Gastroesophageal sphincter (tissue), 3 donors: ENCODE results near the gene BDKRB1.

Source experiments
- CTCF ChIP-seq, 4 experiments: fragments of 200-600 bp in 2 of 4; fragments of 450-650 bp in 2 of 4; sonication (generic) in 1 of 4; IDR thresholded peaks; one replicate each; pipeline ENCODE4 v1.5.1; 2017 to 2019; ENCODE audit warnings: antibody characterized with exemption in 4 of 4, mild to moderate bottlenecking in 2 of 4, moderate library complexity in 2 of 4
- EP300 ChIP-seq: sonication (generic); formaldehyde crosslinking; IDR thresholded peaks from one replicate; pipeline ENCODE4 v1.6.1; 2017; ENCODE audit warnings: antibody characterized with exemption, mild to moderate bottlenecking
- POLR2A ChIP-seq, 2 donors: fragments of 450-650 bp; IDR thresholded peaks; one replicate each; pipeline ENCODE4 v1.6.1; 2017; ENCODE audit warnings: antibody characterized with exemption in 2 of 2, mild to moderate bottlenecking in 2 of 2, moderate library complexity in 1 of 2
- POLR2AphosphoS5 ChIP-seq: sonication (generic); formaldehyde crosslinking; IDR thresholded peaks from one replicate; pipeline ENCODE4 v1.6.1; 2017; ENCODE audit warnings: antibody characterized with exemption

DNA sequence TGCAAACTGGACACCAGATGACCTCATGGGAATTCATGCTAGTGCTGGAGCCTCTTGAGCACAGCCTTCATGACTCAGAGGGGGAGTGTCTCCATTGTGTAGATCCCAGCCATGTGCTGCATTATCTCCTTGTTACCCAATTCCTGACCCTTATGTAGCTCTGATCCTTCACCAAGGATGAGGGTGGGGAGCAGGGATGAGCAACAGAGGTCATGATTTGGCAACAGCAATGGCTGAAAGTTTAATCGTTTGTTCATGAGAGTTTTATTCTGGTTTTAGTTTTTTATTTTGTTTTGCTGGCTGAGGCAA lies 9.5 kb upstream of the BDKRB1 start:
- no peak for TF ChIP-seq CTCF (IDR thresholded peaks at IDR 0.05)
- TF ChIP-seq POLR2A (IDR thresholded peaks at IDR 0.05), result no peak
- peak; percentile 37 for TF ChIP-seq POLR2AphosphoS5
- TF ChIP-seq EP300, result no peak
